ENCODE results near the gene SAMD5.

DNA sequence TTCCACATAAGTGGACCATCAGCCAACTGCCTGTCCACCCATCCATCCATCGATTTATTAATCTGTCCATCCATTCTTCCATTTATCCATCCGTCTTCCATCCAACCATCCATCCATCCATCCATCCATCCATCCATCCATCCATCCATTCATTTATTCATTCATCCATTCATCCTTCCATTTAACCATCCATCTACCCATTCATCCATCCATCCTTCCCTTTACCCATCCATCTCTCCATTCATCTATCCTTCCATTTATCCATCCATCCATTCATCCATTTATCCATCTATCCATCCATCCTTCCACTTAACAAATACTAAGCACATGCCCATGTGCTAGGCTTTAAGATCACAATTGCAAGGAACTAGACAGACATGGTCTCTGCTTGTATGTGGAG, 6.8 kb downstream of the SAMD5 start:
- TF ChIP-seq, protein P1, sequence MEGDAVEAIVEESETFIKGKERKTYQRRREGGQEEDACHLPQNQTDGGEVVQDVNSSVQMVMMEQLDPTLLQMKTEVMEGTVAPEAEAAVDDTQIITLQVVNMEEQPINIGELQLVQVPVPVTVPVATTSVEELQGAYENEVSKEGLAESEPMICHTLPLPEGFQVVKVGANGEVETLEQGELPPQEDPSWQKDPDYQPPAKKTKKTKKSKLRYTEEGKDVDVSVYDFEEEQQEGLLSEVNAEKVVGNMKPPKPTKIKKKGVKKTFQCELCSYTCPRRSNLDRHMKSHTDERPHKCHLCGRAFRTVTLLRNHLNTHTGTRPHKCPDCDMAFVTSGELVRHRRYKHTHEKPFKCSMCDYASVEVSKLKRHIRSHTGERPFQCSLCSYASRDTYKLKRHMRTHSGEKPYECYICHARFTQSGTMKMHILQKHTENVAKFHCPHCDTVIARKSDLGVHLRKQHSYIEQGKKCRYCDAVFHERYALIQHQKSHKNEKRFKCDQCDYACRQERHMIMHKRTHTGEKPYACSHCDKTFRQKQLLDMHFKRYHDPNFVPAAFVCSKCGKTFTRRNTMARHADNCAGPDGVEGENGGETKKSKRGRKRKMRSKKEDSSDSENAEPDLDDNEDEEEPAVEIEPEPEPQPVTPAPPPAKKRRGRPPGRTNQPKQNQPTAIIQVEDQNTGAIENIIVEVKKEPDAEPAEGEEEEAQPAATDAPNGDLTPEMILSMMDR (IDR thresholded peaks at IDR 0.05) = no peak
- no peak for TF ChIP-seq POLR2A (IDR thresholded peaks at IDR 0.05)
- TF ChIP-seq EP300 (IDR thresholded peaks at IDR 0.05) = no peak
- no peak for TF ChIP-seq POLR2AphosphoS5 (IDR thresholded peaks at IDR 0.05)

Measured in suprapubic skin (tissue), 4 donors.